M059J (cell line): ENCODE data around the gene CBX3. TPM values are rescaled to one million over a fixed set of nuclear protein-coding genes. Genes with fewer than 3 reads are reported as not detected.
"Not testable (repeated sequence)": the region's sequence is repeated elsewhere in the genome, so short reads cannot be mapped to it uniquely, and the experiment has no call there.

Experiments used
- DNase-seq: peaks from one replicate; pipeline ENCODE4 v3.0.0-alpha.2; 2012; ENCODE audit warnings: low read depth
- total RNA-seq: library from RNA; depleted of rRNA; stranded (reverse); fragments of >200 nt; shearing (Covaris generic); gene quantifications from 2 replicates; pipeline ENCODE4 v1.2.3, GENCODE V29; 2014

Gene CBX3
- total RNA-seq, 1 experiment from 2014 or later: 268 TPM

DNA sequence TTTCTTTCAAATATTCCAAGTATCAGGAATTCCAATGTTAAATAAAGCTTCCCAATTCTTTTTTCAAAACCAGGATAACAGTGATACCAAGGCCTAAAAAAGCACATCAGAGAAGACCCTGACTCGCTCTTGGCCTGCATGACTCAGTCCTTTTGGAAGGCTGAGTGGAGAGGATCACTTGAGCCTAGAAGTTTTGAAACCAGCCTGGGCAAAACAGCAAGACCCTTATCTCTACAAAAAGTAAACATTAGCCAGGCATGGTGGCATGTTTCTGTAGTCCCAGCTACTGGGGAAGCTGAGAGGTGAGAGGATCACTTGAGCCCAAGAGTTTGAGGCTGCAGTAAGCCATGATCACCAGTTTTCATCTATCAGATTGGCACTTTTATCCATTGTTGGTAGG, 30.9 kb upstream of the CBX3 start:
- no peak for DNase-seq

DNA sequence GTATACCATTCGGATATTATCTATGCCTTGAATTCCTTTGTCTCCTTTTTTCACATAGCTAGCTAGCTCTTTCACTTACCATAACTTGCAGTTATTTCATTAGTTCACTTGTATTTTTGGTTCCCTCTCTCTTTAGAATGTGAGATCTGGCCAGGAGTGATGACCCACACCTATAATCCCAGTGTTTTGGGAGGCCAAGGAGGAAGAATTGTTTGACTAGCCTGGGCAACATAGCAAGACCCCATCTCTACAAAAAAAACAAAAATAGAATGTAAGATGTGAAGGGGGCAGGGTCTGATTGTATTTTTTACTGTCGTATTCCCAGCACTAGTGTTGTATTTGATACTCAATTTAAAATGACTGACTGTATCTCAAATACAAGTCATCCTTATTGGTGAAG, 29.9 kb upstream of the CBX3 start:
- DNase-seq: no peak

DNA sequence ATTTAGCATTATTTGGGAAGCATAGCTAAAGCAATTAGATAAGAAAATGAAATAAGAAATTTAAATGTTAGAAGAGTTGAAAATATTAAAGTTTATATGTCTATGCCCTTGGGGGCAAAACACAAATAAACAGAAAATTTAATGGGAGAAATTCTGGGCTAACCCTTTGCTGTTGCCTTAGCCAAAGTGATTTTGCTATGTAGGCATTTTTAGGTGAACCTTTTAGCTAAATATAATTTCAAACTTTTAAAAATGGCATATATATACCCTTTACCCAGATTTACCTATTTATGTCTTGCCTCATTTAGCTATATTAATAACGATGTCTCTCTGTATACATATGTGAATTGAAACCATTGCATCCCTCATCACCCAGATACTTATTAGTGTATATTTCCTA, 29.5 kb upstream of the CBX3 start:
- DNase-seq: no peak

DNA sequence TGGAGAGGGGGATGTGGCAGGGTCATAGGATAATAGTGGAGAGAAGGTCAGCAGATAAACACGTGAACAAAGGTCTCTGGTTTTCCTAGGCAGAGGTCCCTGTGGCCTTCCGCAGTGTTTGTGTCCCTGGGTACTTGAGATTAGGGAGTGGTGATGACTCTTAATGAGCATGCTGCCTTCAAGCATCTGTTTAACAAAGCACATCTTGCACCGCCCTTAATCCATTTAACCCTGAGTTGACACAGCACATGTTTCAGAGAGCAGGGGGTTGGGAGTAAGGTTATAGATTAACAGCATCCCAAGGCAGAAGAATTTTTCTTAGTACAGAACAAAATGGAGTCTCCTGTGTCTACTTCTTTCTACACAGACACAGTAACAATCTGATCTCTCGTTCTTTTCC, 25.6 kb upstream of the CBX3 start:
- DNase-seq: not testable (repeated sequence)

DNA sequence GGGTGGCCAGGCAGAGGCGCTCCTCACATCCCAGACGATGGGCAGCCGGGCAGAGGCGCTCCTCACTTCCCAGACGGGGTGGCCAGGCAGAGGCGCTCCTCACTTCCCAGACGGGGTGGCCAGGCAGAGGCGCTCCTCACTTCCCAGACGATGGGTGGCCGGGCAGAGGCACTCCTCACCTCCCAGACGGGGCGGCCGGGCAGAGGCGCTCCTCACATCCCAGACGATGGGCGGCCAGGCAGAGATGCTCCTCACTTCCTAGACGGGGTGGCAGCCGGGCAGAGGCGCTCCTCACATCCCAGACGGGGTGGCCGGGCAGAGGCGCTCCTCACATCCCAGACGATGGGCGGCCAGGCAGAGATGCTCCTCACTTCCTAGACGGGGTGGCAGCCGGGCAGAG, 24.8 kb upstream of the CBX3 start:
- DNase-seq: not testable (repeated sequence)

DNA sequence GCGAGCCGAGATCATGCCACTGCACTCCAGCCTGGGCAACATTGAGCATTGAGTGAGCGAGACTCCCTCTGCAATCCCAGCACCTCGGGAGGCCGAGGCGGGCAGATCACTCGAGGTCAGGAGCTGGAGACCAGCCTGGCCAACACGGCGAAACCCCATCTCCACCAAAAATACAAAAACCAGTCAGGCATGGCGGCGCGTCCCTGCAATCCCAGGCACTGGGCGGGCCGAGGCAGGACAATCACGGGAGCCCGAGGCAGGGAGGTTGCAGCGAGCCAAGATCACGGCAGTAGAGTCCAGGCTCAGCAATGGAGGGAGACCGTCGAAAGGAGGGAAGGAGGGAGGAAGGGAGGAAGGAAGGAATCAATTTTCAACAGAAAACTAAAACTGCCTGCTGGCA, 24.3 kb upstream of the CBX3 start:
- not testable (repeated sequence) for DNase-seq

DNA sequence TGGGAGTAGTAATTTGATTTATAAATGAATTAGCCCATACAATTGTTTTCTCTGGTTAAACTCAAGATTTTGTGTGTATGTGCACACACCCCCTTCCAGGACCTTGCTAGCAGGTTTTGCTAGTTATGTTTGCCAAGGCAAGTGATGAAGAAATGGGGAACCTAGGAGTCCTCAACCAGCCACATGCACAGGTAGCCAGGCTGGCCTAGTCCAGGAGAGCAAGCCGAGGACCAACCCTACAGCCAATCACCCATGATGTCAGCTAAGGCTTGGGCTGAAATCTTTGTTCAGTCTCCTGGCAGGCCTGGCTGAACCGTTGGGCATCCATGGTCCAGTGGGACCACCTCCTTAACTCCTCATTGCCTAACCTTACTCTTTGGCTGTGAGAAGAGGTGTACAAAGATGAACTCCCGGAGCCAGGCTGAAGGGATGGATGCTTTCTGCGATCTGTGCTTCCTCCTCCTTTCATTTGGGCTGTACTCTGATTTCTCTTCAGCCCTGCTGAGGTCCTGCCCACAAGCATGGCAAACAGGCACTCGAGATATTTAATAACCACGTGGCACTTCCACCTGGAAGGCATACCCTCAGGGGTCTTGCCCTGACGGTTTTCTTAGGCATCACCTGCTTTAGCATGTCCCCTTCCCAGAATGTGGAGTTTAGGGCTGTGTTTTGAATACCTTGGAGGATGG, 23.1 kb upstream of the CBX3 start:
- DNase-seq: no peak

DNA sequence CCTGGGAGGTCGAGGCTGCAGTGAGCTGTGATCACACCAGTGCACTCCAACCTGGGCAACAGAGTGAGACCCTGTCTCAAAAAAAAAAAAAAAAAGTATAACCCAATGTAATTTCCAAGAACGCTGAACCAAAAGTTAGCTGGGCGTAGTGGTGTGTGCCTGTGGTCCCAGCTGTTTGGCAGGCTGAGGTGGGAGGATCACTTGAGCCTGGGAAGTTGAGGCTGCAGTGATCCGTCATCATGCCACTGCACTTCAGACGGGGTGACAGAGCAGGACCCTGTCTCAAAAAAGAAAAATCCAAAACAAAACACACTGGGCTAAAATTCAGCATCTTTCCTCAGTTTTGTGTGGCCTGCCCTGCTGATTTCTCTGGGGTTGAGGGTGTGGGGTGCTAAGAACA, 22.1 kb upstream of the CBX3 start:
- DNase-seq: no peak

DNA sequence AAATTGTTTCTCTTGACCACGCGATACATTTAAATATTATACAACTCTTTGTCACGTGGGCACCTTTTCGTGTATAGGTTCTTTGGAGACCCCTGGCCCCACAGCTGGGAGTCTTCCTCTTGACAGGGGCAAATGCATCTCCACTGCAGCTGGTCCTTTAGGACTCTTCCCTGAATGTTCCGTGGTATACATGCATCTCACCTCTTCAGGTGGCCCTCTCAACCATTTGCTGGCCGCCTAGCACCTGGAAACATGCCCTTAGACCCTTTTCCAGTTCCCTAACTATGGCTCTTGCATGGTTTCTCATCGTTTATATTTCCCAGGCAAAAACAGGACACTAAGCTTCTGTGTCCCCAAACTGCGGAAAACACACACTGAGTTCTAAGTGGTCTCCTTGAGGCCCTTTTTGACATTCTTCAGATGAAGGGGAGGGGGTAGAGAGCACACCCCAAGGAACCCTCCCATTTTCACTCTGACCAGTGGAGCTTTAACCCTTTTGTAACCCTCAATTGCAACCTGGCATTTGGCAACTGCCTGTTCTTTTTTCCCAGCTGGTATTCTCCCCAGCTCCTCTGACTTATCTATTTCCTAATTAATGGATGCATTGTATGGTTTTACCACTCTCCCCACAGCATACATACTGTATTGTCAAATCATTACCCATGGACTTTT, 21.6 kb upstream of the CBX3 start:
- DNase-seq: no peak

DNA sequence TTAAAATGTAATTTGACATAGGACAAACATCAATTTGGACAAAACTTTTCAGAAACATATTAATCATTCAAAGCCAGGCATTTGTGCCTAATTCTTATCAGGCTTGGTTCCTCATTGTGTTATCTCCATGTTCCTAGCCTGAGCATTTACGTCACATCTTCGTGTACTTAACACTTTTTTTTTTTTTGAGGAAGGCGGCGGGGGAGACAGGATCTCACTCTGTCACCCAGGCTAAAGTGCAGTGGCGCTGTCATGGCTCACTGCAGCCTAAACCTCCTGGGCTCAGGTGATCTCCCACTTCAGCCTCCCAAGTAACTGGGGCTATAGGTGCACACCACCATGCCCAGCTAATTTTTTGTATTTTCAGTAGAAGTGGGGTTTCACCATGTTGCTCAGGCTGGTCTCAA, 20.8 kb upstream of the CBX3 start:
- DNase-seq: no peak

DNA sequence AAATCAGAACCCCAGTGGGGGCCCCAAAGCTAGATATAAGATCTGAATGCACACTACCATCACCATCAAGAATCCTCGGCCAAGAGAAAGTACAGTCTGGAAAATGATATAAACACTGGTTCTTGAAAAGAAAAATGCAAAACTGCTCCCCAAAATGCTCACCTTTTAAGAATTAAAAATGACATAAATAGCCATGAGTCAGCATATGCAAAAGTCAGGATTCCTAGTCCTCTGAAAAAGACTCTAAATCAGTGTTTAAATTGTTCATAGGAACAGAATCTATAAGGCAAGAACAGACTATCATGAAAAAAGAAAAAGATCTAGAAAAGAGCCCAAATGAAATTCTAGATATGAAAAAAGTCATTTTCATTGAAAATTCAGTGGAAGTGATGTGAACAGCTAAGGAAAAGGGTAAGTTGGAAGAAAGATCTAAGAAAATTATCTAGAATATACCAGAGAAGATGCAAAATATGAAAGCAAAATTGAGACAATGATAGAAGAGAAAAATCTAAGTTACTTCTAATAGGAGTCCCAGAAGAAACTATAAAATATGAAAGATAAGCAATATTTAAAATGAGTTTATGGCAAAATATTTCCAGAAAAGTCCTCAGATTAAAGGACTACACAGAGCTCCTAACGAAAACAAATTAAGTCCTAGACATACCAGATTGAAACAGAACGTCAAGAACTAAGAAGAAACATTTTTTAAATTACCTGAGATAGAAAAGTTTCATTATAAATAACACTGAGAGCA, 19.9 kb upstream of the CBX3 start:
- DNase-seq: no peak

DNA sequence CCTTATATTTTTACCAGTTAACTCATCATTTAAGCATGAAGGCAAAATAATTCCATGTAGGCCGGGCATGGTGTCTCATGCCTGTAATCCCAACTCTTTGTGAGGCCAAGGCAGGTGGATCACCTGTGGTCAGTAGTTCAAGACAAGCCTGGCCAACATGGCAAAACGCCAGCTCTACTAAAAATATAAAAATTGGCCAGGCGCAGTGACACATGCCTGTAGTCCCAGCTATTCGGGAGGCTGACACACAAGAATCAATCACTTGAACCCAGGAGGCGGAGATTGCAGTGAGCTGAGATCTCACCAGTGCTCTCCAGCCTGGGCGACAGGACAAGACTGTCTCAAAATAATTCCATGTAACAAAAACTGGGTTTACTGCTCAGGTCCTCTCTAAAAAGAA, 19.3 kb upstream of the CBX3 start:
- DNase-seq: no peak

DNA sequence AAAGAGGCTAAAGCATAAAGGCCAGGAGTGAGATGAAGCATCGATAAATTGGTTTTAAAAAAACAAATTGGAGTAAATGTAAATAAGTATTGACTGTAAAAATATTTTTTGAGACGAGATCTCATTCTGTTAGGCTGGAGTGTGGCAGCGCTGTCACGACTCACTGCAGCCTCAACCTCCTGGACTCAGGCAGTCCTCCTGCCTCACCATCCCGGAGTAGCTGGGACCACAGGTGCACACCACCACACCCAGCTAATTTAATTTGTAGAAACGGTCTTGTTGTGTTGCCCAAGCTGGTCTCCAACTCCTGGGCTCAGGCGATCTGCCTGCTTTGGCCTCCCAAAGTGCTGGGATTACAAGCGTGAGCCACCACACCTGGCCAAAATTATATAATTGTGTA, 18.8 kb upstream of the CBX3 start:
- no peak for DNase-seq

DNA sequence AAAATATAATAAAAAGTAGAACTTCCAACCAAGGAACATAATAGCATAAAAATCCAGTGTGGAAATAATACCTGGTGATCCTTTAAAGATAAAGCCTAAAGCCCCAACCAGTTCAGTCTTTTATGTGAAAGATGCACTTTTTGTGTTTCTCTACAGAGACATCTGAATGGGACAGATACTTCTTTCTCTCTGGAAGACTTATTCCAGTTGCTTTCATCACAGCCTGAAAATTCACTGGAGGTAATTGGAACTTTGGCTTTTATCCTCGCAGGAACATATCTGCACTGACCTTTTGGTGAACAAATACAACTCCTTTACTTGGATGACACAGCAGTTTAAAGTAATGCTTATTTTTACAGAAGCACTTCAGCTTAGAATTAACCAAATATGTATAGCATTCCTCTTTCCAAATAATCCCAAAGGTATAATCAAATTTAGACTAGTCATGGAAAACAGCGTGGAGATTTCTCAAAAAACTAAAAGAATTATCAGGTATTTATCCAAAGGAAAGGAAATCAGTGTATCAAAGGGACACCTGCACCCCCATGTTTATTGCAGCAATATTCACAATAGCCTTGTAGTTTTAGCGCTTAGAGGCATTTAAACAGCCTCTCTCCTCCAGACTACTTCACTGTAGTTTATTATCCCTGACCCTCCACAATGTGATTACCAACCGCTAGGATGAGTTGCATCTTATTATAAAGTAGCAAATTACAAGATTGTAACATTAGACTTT, 17.8 kb upstream of the CBX3 start:
- DNase-seq: no peak

DNA sequence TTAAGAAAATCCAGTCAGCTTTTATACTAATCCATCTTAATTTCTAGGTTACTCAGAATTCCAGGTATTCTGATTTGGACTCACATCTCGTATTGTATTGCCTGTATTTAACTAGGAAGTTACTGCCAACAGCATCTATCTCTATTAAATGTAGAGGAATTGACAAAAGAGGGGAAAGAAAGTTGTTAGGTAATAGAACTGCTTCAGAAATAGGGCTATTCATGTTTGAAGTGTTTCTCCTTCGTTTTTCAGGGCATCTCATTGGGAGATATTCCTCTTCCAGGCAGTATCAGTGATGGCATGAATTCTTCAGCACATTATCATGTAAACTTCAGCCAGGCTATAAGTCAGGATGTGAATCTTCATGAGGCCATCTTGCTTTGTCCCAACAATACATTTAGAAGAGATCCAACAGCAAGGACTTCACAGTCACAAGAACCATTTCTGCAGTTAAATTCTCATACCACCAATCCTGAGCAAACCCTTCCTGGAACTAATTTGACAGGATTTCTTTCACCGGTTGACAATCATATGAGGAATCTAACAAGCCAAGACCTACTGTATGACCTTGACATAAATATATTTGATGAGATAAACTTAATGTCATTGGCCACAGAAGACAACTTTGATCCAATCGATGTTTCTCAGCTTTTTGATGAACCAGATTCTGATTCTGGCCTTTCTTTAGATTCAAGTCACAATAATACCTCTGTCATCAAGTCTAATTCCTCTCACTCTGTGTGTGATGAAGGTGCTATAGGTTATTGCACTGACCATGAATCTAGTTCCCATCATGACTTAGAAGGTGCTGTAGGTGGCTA, 17.1 kb upstream of the CBX3 start:
- not testable (repeated sequence) for DNase-seq

DNA sequence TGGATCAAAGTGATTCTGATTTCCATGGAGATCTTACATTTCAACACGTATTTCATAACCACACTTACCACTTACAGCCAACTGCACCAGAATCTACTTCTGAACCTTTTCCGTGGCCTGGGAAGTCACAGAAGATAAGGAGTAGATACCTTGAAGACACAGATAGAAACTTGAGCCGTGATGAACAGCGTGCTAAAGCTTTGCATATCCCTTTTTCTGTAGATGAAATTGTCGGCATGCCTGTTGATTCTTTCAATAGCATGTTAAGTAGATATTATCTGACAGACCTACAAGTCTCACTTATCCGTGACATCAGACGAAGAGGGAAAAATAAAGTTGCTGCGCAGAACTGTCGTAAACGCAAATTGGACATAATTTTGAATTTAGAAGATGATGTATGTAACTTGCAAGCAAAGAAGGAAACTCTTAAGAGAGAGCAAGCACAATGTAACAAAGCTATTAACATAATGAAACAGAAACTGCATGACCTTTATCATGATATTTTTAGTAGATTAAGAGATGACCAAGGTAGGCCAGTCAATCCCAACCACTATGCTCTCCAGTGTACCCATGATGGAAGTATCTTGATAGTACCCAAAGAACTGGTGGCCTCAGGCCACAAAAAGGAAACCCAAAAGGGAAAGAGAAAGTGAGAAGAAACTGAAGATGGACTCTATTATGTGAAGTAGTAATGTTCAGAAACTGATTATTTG, 16.3 kb upstream of the CBX3 start:
- DNase-seq: no peak

DNA sequence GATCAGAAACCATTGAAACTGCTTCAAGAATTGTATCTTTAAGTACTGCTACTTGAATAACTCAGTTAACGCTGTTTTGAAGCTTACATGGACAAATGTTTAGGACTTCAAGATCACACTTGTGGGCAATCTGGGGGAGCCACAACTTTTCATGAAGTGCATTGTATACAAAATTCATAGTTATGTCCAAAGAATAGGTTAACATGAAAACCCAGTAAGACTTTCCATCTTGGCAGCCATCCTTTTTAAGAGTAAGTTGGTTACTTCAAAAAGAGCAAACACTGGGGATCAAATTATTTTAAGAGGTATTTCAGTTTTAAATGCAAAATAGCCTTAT, 15.7 kb upstream of the CBX3 start:
- no peak for DNase-seq

DNA sequence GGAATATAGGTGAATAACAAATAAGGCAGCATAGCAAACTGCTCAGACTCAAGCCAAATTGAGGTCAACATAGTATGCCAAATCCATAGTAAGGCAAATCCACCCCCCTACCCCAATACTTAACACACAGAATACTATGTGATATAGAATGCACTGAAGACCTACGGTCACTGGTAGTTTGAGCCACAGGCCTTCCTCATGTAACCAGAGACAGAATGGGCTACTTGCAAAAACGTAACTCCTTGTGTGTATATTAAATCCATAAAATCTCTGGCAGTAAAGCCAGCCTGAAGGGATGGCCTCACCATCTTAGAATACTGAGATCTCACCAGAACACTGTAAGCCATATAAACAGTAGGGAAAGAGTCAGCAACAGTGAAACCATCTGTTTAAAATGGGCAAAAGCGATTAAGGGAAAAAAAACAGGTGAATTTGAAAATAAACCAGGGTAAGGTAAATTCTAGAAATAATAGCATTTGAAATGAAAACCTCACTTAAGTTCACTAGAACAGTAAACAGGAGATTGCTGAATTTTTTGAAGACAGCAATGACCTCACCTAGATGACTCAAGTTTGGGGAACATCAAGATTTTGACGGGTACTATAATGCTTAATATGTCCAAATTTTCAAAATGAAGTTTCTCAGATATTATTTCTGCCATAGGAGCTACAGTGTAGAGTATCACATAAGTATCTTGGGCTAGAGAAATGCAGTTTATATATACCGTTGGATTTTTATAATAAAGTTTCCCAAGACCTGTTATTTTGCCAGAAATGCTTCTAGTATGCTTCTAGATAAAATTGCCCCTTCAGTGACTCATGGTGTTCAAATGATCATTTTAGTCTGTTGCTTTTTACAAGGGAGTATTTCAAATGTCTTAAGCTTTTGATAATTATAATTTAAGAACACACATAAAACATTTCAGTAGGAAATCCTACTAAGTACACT, 14.9 kb upstream of the CBX3 start:
- DNase-seq: no peak

DNA sequence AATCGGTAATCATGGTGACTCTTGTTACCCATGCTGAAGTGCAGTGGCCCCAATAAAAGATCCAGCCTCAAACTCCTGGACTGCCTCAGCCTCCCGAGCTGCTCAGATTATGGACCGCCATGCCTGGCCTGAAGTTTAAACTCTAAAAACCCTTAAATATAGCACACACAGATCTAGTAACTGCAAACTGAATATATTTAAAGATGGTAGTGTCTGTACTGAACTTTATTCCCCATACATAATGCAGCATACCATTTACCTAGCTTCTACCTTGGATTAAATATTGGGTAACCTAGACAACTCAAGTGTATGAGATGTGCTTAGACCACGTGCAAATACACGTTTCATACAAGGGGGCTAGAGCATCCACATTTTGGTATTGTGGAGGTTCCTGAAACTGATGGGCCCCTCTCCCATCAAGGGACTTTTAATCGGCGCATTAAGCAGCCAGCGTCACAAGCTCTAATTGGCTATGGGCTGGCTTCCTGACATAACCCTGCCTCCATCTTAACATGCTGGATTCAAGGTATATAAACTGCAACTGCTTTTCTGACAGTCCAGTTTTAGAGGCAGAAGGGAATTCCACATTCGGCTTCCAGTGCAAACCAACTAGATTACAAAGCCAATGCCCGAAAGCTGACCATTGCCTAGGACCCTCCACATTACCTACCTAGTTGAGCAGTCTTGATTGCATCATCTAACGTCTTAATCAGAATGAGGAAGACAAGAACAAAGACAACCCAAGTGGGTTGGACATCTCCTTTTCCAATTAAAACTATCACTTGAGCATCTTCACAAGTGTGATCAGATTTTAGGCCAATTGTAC, 14.0 kb upstream of the CBX3 start:
- DNase-seq: no peak
